Measurements from ENCODE around the gene TRAPPC12. TPM values are rescaled to one million over a fixed set of nuclear protein-coding genes. Genes with fewer than 3 reads are reported as not detected.
"Not testable (repeated sequence)": the region's sequence is repeated elsewhere in the genome, so short reads cannot be mapped to it uniquely, and the experiment has no call there.

The TRAPPC12 gene
- total RNA-seq, 2 experiments from 2014 or later: 49.8 to 64.0 TPM

DNA sequence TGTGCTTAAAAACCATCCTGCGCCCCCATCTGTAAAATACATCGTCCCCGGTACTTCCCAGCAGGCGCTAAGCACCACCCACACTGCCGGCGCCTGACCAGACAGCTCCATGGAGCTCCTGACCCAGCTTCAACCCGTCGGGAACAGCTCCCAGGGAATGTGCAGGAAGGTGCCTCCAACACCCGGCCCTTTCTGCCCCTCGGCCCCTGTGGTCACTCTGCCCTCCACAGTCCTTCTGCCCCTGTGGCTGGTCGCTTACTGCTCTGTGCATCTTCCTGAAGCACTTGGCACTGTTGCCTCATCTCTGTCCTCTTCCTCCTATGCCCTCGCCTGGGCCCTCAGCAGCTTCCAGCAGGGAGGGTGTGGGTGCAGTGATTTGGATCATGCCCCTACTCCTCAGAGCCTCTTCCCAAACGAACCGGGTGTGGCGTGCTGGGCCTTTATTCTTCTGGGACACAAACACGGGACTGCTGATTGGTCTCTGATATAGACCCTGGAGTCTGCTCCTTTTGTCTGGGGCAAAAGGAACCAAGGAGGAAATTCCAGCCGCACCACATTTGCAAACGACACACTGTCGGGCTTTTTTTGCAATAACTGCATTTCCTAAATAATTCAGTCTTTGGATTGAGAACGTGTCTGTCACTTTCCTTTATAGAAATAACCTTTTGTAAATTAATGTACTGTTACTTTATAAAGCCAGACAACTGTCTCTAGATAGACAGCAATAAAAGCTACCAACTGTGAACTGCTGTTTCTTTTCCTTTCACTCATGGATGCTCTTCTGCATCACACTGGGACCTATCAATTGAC is 73.9 kb downstream of the TRAPPC12 start:
- POLR2A ChIA-PET: no interaction called here

GRCh38 chr2:3454005-3454404 is 74.5 kb downstream of the TRAPPC12 start:
- H3K9me3 Mint-ChIP-seq; H3K4me3 Mint-ChIP-seq; H3K27me3 ChIP-seq (ENCODE audit: control insufficient read depth in 1 of 2, insufficient read depth in 2 of 2, low read length in 2 of 2); H3K27ac ChIP-seq (ENCODE audit: low read depth in 1 of 2, low read length in 2 of 2); DNase-seq; H3K4me1 Mint-ChIP-seq (ENCODE audit: low read depth); H3K4me1 ChIP-seq (ENCODE audit: insufficient read depth, low read length); H3K9me3 ChIP-seq (ENCODE audit: control insufficient read depth in 1 of 2, insufficient read depth in 1 of 2, low read length in 2 of 2); POLR2A ChIA-PET; H3K27me3 Mint-ChIP-seq; intact Hi-C loops (cut with DNase I, micrococcal nuclease); H3K27ac Mint-ChIP-seq; H3K4me3 ChIP-seq (ENCODE audit: low read length); CTCF ChIA-PET; ATAC-seq (ENCODE audit: poor library complexity): not testable (repeated sequence)
- peaks cover 65% of the 10 kb centered on the region for H3K36me3 ChIP-seq (ENCODE audit: insufficient read depth, low read length)
- peaks cover 80% of the 10 kb centered on the region for H3K36me3 Mint-ChIP-seq (ENCODE audit: low read depth)

More for the DNA sequence above, 73.9 kb downstream of the TRAPPC12 start:
- H3K36me3 ChIP-seq (ENCODE audit: insufficient read depth, low read length): peaks cover 63% of the 10 kb centered on the region
- no peak for ATAC-seq (ENCODE audit: poor library complexity)
- H3K9me3 ChIP-seq (ENCODE audit: control insufficient read depth in 1 of 2, insufficient read depth in 1 of 2, low read length in 2 of 2): no peaks in the 10 kb centered on the region
- peaks cover 79% of the 10 kb centered on the region for H3K36me3 Mint-ChIP-seq (ENCODE audit: low read depth)
- no peak overlapping the region for H3K27ac Mint-ChIP-seq
- H3K27ac ChIP-seq (ENCODE audit: low read depth in 1 of 2, low read length in 2 of 2): no peak overlapping the region
- H3K9me3 Mint-ChIP-seq: no peaks in the 10 kb centered on the region
- TF ChIP-seq, protein P1, sequence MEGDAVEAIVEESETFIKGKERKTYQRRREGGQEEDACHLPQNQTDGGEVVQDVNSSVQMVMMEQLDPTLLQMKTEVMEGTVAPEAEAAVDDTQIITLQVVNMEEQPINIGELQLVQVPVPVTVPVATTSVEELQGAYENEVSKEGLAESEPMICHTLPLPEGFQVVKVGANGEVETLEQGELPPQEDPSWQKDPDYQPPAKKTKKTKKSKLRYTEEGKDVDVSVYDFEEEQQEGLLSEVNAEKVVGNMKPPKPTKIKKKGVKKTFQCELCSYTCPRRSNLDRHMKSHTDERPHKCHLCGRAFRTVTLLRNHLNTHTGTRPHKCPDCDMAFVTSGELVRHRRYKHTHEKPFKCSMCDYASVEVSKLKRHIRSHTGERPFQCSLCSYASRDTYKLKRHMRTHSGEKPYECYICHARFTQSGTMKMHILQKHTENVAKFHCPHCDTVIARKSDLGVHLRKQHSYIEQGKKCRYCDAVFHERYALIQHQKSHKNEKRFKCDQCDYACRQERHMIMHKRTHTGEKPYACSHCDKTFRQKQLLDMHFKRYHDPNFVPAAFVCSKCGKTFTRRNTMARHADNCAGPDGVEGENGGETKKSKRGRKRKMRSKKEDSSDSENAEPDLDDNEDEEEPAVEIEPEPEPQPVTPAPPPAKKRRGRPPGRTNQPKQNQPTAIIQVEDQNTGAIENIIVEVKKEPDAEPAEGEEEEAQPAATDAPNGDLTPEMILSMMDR (IDR thresholded peaks at IDR 0.05): no peak
- CTCF ChIA-PET: no interaction called here
- intact Hi-C loops (cut with DNase I, micrococcal nuclease): no loop called here
- no peaks in the 10 kb centered on the region for H3K4me1 ChIP-seq (ENCODE audit: insufficient read depth, low read length)
- H3K4me1 Mint-ChIP-seq (ENCODE audit: low read depth): no peaks in the 10 kb centered on the region
- DNase-seq: no peak
- H3K4me3 Mint-ChIP-seq: no peak overlapping the region
- no peaks in the 10 kb centered on the region for H3K27me3 Mint-ChIP-seq
- no peaks in the 10 kb centered on the region for H3K27me3 ChIP-seq (ENCODE audit: control insufficient read depth in 1 of 2, insufficient read depth in 2 of 2, low read length in 2 of 2)
- no peak overlapping the region for H3K4me3 ChIP-seq (ENCODE audit: low read length)

DNA sequence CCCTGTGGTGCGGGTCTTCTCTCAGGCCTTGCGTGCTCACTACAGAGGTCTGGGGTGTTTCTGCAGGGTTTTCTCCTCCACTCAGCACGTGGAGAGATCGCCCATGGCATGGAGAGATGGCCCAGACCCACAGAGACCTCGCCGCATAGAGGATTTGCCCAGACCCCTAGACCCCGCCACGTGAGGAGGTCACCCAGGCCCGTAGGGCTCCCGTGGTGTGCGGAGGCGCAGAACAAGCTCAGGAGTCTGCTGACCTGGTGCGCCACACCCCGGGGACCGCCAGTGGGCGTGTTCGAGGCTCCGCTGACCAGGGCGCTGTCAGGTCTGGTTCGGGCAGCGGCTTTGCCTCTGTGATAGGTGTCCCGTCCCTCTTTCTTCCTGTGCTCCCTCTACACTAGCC is 75.3 kb downstream of the TRAPPC12 start:
- Mint-ChIP-seq H3K4me1 (ENCODE audit: low read depth) (no peaks in the 10 kb centered on the region), H3K4me3 (no peak overlapping the region), H3K36me3 (ENCODE audit: low read depth) (peaks cover 72% of the 10 kb centered on the region), H3K9me3 (no peaks in the 10 kb centered on the region), H3K27me3 (no peaks in the 10 kb centered on the region), H3K27ac (no peak overlapping the region)
- intact Hi-C loops (cut with DNase I, micrococcal nuclease): no loop called here
- no peaks in the 10 kb centered on the region for H3K27me3 ChIP-seq (ENCODE audit: control insufficient read depth in 1 of 2, insufficient read depth in 2 of 2, low read length in 2 of 2)
- ChIA-PET POLR2A (no interaction called here), CTCF (no interaction called here)
- no peaks in the 10 kb centered on the region for H3K9me3 ChIP-seq (ENCODE audit: control insufficient read depth in 1 of 2, insufficient read depth in 1 of 2, low read length in 2 of 2)
- TF ChIP-seq, protein P1 (IDR thresholded peaks at IDR 0.05): no peak
- H3K4me1 ChIP-seq (ENCODE audit: insufficient read depth, low read length): no peaks in the 10 kb centered on the region
- DNase-seq (no peak), ATAC-seq (ENCODE audit: poor library complexity) (no peak)
- no peak overlapping the region for H3K4me3 ChIP-seq (ENCODE audit: low read length)
- peaks cover 61% of the 10 kb centered on the region for H3K36me3 ChIP-seq (ENCODE audit: insufficient read depth, low read length)
- H3K27ac ChIP-seq (ENCODE audit: low read depth in 1 of 2, low read length in 2 of 2): no peak overlapping the region

DNA sequence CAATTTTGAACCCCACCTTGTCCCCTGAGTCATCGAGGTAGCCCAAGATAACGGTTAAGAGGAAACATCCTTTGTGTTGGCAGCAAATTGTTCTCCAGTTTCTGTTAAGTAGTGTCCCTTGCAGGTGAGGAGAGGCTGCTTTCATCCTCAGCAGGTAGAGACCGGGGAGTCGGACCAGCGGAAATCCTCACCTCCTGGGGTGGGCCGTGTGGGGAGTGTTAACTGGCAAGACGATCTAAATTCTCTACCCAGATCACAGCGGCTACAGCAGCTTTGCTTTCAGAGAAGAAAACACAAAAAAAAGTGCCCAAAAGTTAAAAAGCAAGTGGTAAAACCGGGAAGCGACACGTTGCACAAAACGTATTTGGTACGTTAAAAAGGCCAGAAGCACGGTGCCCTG is 76.6 kb downstream of the TRAPPC12 start:
- Histone ChIP-seq H3K36me3 (ENCODE audit: insufficient read depth, low read length) (peaks cover 57% of the 10 kb centered on the region), H3K9me3 (ENCODE audit: control insufficient read depth in 1 of 2, insufficient read depth in 1 of 2, low read length in 2 of 2) (peaks cover 0 to 2% of the 10 kb centered on the region in 2 experiments), H3K27me3 (ENCODE audit: control insufficient read depth in 1 of 2, insufficient read depth in 2 of 2, low read length in 2 of 2) (no peaks in the 10 kb centered on the region), H3K4me3 (ENCODE audit: low read length) (no peak overlapping the region), H3K27ac (ENCODE audit: low read depth in 1 of 2, low read length in 2 of 2) (no peak overlapping the region), H3K4me1 (ENCODE audit: insufficient read depth, low read length) (peaks cover 2% of the 10 kb centered on the region)
- TF ChIP-seq, protein P1 (IDR thresholded peaks at IDR 0.05): no peak
- peaks cover under 1% of the 10 kb centered on the region for H3K4me1 Mint-ChIP-seq (ENCODE audit: low read depth)
- ChIA-PET CTCF (no interaction called here), POLR2A (no interaction called here)
- intact Hi-C loops (cut with DNase I, micrococcal nuclease): no loop called here
- DNase-seq (no peak), ATAC-seq (ENCODE audit: poor library complexity) (no peak)
- no peak overlapping the region for H3K4me3 Mint-ChIP-seq
- H3K9me3 Mint-ChIP-seq: no peaks in the 10 kb centered on the region
- H3K36me3 Mint-ChIP-seq (ENCODE audit: low read depth): peaks cover 64% of the 10 kb centered on the region
- H3K27ac Mint-ChIP-seq: no peak overlapping the region
- no peaks in the 10 kb centered on the region for H3K27me3 Mint-ChIP-seq

Data from CD4-positive, alpha-beta T cell (primary cell).